HG03039 (cell line): ENCODE data around the gene ZC3H12A.

Experiments used
- ATAC-seq: cut with Tn5 transposase; IDR thresholded peaks from one replicate; pipeline ENCODE4 v1.9.1; 2021; ENCODE audit warnings: mild to moderate bottlenecking, moderate library complexity; ENCODE audit not compliant: unreplicated experiment

The ZC3H12A gene

DNA sequence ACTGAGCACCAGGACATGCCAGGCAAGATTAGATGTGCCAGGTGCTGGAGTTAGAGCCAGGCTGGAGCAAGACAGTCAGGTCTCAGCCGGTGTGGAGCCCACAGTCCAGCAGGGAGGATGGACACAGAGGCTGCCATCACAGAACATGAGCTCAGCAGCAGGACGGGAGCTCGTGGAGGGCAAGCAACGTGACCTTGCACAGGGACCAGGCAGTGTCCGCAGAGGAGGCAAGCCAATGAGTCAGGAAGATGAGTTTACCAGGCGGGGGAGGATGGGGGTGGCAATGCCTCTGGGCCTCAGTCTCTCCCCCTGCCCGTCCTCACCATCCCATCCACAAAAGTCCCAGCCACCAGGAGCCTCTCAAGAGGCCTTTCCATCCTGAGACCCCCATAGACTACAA lies 20.7 kb upstream of the ZC3H12A start:
- no peak for ATAC-seq

DNA sequence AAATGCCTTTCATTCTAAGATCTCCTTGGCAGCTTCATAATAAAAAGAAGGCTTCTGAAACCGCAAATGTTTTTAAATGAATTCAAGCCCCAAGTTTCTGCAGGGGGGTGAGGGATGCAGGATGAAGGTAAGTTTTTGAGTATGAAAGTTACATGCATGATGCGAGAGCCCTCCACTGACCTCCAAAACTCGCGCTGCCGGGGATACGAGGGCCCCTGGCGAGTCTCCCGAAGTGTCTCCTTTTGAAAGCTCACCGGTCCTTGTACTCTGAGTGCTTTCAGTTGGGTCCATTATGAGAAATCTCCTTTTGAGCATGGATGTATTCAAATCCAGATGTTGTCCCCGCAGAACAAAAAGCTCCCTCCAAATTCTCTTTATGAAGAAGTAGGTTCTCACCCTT lies 18.9 kb upstream of the ZC3H12A start:
- no peak for ATAC-seq

DNA sequence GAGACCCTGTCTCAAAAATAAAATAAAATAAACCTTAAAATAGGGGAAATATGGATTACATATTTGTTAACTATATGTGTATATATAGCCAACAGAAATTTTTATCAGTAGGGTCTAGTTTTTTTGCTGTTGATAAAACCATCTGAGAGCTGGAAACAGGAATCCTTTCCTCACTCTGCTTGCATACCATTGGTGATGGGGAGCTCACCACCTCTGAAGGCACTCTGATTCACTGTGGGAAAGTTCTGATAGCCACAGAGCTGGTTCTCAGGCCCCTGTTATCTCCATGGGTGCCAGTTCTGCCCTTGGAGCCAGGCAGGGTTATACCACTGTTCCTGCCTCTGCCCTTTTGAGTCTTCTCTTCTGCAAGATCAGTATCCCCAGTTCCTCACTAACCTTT lies 17.8 kb upstream of the ZC3H12A start:
- ATAC-seq = no peak

DNA sequence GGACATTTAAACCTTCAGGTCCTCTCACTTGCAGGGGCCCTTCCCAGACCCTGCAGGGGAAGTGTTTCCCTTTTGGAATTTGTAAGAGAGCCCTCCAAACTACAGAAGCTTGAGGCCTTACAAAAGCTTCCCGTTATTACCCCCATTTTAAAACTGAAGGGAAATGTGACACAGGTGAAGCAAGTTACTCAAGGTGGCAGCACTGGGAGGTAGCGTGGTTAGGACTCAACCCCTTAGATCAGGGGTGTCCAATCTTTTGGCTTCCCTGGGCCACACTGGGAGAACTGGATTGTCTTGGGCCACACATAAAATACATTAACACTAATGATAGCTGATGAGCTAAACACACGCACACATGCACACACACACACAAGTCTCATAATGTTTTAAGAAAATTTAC lies 15.8 kb upstream of the ZC3H12A start:
- ATAC-seq = no peak

DNA sequence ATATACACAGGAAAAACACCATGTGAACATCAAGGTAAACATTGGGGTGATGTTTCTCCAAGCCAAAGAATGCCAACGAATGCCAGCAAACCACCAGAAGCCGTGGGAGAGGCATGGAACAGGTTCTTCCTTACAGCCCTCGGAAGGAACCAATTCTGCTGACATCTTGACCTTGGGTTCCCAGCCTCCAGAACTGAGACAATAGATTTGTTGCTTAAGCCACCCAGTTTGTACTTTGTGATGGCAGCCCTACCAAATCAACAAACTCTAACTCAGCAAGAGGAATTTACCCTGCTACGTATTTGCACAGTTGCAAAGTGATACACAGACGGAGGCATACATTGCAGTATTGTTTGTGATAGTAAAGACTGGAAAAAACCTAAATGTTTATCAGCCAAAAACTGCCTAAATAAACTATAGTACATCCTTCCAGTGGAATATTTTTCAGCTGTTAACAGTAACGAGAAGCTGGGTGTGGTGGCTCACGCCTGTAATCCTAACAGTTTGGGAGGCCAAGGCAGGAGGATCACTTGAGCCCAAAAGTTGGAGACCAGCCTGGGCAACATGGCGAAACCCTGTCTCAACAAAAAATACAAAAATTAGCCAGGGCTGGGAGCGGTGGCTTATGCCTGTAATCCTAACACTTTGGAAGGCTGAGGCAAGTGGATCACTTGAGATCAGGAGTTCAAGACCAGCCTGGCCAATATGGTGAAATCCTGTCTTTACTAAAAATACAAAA lies 12.5 kb upstream of the ZC3H12A start:
- ATAC-seq = no peak

DNA sequence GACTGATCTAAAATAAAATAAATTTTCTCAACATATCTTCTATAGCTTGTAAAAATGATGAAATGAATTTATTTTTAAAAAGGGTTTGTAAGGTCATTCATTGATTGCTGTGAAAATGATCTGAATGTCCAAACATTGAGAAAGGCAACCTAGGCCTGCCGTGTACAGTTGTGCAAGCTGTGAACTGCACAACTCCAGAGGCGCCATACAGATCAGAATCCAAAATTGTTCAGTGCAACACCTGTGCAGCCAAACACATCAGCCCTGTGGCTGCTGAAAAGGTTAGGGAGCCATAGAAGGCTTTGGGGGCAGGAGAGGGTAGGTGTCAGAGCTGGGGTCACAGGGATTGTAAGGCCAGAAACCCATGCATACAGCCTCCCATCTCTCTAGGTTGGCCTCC lies 9.9 kb upstream of the ZC3H12A start:
- ATAC-seq = no peak

DNA sequence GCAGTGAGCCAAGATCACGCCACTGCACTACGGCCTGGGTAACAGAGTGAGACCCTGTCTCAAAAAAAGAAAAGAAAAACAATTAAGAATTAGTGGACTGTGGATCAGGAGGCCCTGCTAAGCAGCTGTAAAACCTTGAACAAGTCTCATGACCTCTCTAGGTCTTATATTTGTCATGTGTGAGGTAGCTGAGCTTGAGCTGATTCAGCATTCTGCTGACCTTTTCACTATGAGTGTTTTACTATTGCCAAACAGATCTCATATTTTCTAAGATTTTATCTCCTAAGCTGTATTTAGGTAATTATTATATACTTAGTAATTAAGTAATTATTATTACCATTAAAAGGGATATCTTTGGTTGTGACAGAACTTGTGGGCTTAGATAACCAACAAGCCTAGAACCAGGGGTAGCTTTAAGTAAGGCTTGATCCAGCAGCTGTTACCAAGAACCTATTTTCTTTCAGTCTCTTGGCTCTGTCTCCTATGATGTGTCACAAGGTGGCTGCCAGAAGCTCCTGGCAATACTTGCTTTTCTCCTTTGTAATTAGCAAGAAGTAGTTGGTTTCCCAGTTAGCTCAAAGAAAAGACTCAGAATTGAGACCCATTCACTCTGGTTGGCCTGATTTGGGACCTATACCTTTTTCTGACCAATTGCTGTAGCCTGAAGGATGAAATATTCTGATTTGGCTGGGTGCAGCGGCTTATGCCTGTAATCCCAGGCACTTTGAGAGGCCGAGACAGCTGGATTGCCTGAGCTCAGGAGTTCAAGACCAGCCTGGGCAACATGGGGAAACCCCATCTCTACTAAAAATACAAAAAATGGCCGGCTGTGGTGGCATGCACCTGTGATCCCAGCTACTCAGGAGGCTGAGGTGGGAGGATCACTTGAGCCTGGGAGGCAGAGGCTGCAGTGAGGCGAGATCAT lies 8.5 kb upstream of the ZC3H12A start:
- ATAC-seq = no peak

DNA sequence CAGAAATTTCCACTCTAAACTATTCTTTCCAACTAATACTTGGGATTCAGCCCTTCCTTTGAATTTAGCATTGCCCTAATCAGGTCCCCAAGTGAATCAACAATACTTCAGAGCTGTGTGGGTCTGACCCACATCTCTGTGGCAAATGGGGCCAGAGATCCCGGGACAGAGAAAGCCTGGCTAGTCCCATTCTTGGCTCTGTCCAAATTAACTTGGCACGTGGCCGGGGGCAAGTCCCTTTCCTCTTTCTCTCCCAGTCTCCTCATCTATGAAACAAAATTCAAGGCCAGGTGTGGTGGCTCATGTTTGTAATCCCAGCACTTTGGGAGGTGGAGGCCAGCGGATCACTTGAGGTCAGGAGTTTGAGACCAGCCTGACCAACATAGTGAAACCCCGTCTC lies 6.3 kb upstream of the ZC3H12A start:
- ATAC-seq = no peak

DNA sequence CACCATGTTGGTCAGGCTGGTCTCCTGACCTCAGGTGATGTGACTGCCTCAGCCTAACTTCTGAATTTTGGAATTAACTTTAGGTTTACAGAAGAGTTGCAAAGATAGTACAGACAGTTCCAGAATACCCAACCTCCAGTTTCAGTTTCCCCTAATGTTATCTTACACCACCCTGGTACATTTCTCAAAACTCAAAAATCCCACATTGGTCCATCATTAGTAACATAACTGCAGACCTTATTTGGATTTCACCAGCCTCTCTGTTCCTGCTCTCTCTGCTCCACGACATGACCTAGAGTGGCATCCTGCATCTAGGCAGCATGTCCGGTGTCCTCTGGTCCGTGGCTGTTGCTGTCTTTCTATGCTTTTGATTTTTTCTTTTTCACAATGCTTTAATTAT lies 5.0 kb upstream of the ZC3H12A start:
- ATAC-seq = no peak

DNA sequence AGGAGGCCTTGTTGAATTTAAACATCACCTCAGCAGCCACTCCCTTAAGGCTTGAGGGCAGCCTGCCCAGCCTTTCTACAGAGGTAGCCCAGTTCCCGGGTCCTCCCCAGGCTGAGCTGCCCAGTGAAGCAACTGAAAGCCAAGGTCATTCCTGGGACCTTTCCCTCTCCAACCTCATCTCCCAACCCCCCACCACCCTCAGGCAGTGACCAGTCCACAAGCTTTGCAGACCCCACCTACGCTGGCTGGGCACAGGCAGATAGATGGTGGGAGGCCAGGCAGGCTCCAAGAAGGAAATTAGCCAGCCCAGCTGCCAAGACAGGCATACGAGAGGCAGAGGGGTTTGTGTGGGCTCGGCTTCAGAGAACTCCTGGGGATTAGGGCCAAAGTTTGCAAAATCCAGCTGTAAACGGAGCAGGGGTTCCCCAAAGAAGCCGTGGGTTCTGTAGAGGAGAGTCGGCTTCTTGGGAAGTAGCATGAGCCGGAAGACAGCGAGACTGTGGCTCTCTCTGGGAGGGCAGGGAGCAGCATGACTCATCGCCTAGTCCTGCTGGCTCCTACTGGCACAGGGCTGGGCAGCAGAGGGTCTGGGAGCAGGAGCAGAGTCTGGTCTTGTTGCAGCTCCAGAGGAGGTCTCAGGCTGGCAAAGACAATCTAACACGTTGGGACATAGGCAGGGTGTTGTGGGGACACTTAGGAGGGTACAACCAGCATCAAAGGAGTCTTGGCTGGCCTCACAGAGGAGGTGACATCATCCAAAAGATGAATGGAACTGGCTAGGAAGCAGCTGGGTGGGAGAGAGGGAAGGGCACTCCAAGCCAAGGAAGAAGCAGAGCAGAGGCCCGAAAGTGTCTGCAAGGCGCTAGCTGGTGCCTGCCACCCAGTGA lies 2.8 kb upstream of the ZC3H12A start:
- ATAC-seq = no peak

DNA sequence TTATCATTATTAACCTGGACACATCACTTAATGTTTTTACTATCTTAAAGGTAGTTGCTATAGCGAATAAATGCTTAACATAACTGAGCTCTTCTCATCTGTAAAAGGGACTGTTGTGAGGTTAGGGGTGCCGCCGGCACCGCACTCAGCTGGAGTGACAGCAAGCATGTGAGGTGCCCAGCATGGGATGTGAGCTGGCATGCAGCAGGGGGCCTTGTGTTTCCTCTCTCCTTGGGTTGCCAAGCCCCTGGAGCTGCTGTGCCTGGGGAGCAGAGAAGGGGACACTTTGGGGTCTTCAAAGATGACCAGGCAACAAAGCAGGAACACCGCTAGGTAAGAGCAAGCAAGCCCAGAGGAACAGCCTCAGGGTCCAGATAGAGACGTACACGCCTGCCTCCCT lies 2.1 kb upstream of the ZC3H12A start:
- no peak for ATAC-seq

DNA sequence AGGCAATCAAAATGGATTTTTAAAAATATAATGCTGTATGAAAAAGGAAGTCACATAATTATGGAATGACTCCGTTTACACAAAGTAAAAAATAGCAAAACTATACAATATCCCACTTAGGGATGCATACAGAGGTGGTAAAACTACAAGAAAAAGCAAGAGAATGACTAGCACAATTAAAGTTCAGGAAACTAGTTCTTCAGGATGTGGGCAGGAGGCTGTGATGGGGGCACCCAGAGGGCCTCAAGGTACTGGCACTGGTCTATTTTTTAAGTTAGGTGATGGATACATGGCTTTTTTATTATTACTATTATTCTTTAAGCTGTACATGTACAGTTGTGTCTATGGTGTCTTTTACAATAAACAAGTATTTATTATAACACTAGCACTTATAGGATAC lies 1.4 kb upstream of the ZC3H12A start:
- no peak for ATAC-seq

DNA sequence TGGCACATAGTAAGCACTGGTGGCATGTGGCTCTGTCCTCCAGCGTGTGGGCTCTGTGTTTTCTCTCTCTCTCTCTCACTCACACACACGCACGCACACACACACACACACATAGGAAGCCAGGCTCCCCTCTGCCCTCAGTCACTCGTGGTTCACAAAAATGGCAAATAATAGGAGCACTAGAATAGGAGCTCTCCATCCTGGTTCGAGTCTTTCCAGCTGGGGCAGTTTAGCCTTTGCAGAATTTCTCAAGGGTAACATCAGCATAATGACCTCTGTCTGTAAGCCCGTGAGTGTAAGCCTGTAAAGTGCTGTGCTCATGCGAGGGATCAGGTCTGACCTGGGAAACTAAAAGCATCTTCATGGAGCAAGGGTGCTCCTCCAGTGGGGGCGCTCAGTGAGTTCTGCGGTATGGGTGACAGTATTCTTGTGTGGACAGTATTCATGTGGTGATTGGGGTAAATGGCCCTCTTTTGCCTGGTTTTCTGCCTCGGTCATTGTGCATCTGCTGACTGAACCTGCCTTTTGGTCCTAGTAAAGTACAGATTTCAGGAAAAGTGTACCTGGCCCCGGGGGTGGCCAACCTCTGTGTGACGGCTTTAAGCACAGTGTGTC lies 842 bp upstream of the ZC3H12A start:
- ATAC-seq = no peak

DNA sequence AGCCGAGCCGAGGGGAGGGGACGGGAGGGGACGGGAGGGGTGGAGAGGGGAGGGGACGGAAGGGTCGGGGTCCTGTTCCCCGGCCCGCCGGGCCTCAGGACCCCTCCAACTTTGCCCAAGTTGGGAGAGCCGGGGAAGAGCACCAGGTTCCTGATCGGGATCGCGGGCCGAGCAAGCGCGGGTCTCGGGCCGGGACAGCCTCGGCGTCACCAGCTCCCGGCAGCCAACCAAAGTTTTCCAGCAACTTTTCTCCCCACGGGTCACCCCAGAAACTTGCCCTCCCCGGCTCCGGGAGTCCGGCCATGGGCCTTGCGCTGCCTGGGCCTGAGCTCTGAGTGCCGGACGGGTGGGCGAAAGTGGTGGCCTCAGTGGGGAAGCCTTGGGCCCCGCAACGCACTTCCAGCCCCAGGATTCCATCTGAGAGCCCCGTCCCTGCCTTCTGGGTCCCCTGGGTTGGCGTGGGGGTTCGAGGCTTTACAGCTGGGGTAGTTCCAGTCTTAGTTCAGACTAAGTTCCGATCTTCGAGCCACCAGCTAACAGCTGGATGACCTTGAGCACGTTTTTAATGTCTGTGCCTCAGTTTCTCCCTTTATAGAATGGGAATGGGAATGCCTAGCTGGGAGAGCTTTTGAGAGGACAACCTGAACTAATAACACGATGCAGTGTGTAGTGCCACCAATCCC lies 458 bp downstream of the ZC3H12A start:
- ATAC-seq = peak; percentile 8

DNA sequence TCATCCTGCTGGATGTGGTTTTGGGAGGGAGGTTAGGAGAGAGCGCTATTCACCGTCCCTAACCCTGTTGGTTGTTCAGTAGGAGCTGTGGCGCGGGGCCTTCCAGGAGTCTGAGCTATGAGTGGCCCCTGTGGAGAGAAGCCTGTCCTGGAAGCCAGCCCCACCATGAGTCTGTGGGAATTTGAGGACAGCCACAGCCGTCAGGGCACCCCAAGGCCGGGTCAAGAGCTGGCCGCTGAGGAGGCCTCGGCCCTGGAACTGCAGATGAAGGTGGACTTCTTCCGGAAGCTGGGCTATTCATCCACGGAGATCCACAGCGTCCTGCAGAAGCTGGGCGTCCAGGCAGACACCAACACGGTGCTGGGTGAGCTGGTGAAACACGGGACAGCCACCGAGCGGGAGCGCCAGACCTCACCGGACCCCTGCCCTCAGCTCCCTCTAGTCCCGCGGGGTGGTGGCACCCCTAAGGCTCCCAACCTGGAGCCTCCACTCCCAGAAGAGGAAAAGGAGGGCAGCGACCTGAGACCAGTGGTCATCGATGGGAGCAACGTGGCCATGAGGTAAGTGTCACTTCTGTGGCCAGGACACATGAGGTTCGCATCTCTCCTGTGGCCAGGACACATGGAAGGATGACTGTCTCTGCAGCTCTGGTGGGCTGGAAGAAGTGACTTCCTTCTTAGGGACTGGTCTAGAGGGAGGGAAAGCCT lies 1.2 kb downstream of the ZC3H12A start:
- no peak for ATAC-seq

DNA sequence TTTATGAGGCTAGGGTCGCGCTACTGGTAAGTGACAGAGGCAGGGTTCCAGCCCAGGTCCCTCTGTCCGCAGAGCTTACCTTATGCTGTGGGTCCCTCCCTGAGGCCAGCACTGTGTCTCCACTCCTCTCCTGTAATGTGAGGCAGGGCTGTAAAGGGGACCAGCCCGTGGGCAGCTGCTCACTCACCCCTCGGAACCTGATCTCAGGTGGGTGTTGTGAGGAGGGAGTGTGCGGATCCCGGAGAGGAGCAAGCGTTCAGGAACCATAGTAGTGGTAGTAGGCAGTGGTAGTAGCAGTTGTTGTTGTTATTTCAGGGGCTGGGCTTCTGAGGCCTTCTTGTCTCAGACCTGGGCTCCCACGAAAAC lies 1.7 kb downstream of the ZC3H12A start:
- no peak for ATAC-seq

DNA sequence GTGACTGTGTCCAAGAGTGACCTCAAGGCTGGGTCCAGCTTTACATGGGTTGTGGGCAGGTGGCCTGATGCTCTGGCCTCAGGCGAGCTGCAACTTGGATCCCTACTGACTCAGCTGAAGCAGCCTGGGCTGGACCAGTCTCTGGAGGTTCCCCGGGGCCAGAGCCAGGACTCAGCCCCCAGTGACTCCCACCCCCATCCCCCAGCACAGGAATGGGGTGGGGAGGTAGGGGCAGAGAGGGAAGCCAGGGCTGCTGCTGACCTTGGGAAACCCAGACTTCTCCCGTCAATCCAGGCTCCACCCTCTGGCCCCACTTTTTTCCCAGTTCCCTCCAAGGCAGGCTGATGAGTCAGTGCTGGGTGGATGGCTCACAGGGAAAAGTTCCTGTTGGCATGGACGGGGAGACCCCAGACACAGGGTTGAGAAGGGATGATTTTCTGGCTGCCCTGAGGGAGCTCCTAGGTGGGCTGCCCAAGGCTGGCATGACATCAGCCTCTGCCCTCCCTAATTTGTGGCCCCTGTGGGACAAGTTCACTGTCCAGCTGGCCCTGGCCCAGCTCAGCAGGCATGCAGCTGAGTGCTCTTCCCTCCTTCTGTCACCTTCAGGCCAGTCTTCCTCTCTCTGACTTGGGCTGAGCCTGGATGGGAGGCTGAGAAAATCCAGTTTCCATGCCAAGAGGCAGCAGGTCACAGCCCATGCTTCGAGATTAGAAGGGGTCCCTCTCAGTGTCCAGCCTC lies 2.2 kb downstream of the ZC3H12A start:
- ATAC-seq = no peak

DNA sequence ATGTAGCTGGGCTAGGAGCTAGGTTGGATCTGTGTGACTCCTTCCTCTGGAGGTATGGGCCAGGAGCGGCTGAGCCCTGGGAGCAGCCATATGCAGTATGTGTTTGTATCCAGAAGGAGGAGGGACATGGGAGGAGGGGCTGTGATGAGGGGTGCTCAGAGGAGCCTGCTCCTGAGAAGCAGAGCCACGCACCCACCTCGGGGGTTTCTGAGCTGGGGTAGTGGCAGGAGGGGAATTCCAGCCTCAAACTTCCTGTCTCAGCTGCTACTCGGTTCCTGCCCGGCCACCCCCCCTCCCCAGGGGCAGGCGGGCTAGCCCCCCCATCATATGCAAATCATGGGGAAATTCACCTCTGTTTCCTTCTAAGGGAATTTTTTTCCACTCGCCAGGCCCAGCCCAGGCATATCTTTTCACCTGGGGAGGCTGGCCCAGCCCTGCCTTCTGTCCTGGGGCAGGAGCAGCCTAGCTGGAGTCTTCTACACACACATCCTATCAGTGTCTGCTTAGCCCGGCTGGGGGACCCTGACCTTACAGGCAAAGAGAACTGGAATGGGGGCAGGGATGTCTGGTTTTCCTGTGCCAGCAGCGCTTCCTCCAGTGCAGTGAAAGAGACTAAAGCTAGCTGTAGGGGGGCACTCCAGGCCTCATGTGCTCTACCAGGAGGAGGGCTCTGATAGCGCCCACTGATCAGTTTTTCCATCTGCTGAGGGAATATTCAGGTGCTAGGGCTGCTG lies 3.0 kb downstream of the ZC3H12A start:
- ATAC-seq = peak; percentile 29
